Measurements from ENCODE around the gene S100A7A. TPM values are rescaled to one million over a fixed set of nuclear protein-coding genes. Genes with fewer than 3 reads are reported as not detected.

S100A7A gene
- total and polyA plus RNA-seq, 2 of the 8 experiments (the other 6 are each of a cell fraction or from before 2014, with no cell fraction given) = not detected

DNA sequence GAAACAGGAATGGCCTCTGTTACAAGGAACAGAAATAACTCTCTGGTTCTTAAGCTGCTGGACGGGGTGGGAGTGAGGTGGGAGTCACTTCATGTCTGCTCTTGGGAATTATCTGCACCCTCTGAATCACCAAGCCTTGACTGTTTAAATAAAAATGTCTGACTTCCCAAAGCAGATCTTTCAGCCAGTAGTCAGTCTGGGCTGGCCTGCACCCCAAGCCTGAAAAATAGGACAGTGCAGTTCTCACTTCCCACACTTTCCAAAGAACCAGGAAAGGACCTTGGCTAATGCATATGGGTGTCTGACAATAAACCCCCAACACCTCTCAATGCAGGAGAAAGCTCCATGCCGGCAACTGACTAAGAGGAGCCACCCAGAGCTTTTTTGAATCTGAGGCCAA, 43.3 kb downstream of the S100A7A start:
- Histone ChIP-seq H3K79me2 (ENCODE audit: control insufficient read depth in 1 of 2, insufficient read depth in 2 of 2, low read length in 2 of 2) (no peaks in the 10 kb centered on the region), H2BK5ac (ENCODE audit: low read depth, low read length) (no peak overlapping the region), H3K79me1 (ENCODE audit: low read depth, low read length) (no peaks in the 10 kb centered on the region), H3K14ac (ENCODE audit: insufficient read length) (no peak overlapping the region), H3K27ac (ENCODE audit: low read depth, low read length) (no peak overlapping the region), H3K36me3 (ENCODE audit: control insufficient read depth in 2 of 4, insufficient read depth in 4 of 4, low read length in 3 of 4) (no peaks in the 10 kb centered on the region), H3K4me3 (ENCODE audit: extremely low read depth in 1 of 4, insufficient read depth in 2 of 4, low read depth in 3 of 4, low read length in 4 of 4) (no peak overlapping the region), H3K9me3 (ENCODE audit: insufficient read depth in 2 of 2, low read depth in 1 of 2, low read length in 1 of 2) (no peaks in the 10 kb centered on the region), H2AK5ac (ENCODE audit: low read depth, low read length) (no peak overlapping the region), H4K20me1 (replicated peaks in 1 of 2; ENCODE audit: control insufficient read depth in 1 of 2, insufficient read depth in 2 of 2, low read length in 2 of 2) (no peaks in the 10 kb centered on the region), H4K91ac (replicated peaks; ENCODE audit: insufficient read length, low read length) (no peak overlapping the region), H3K4me1 (replicated peaks in 1 of 4; ENCODE audit: control insufficient read depth in 3 of 4, insufficient read depth in 4 of 4, low read length in 3 of 4) (no peaks in the 10 kb centered on the region), H3K4ac (replicated peaks; ENCODE audit: insufficient read length, low read depth, low read length) (no peak overlapping the region), H3K4me2 (ENCODE audit: insufficient read depth in 1 of 2, low read depth in 2 of 2, low read length in 2 of 2) (no peak overlapping the region), H3K9ac (replicated peaks in 1 of 4; ENCODE audit: extremely low read depth in 1 of 4, low read depth in 3 of 4, low read length in 3 of 4) (no peak overlapping the region), H3K56ac (replicated peaks; ENCODE audit: insufficient read length, low read depth, low read length) (no peak overlapping the region), H2BK20ac (ENCODE audit: low read length) (no peak overlapping the region), H3K27me3 (replicated peaks in 1 of 4; ENCODE audit: control insufficient read depth in 3 of 4, extremely low read depth in 1 of 4, insufficient read depth in 3 of 4, low read length in 3 of 4) (no peaks in the 10 kb centered on the region), H3K23me2 (ENCODE audit: low read depth, low read length) (no peaks in the 10 kb centered on the region), H2BK15ac (ENCODE audit: low read length) (no peak overlapping the region), H4K5ac (ENCODE audit: insufficient read length, low read depth, low read length) (no peak overlapping the region), H2BK120ac (replicated peaks; ENCODE audit: low read depth, low read length) (no peak overlapping the region), H2AFZ (ENCODE audit: low read length) (no peak overlapping the region), H3K23ac (ENCODE audit: insufficient read length) (no peak overlapping the region), H2BK12ac (ENCODE audit: low read depth, low read length) (no peak overlapping the region), H4K8ac (ENCODE audit: extremely low read depth, insufficient read depth, low read length) (no peak overlapping the region), H3K18ac (ENCODE audit: extremely low read depth, low read length) (no peak overlapping the region)
- CTCF ChIA-PET (ENCODE audit: partially characterized antibody) = interaction anchor here (0.6 to 2.2 kb wide), 3 partner anchors 35 to 338 kb away, joined by 3 to 6 read pairs (median 4); no protein-coding TSS in a partner anchor
- 82% methylated on average over 2 of the region's 2 CpGs; no CpG with 5 or more reads in 1 of the 2 experiments for WGBS, 2 experiments (ENCODE audit: extremely low coverage in 1 of 2, insufficient coverage in 1 of 2, insufficient read length in 1 of 2, insufficient replicate concordance in 2 of 2, low coverage in 1 of 2, low lambda C conversion rate in 2 of 2, missing lambda C conversion rate in 1 of 2)
- DNase-seq (ENCODE audit: low read depth in 1 of 2, low spot score in 2 of 2) (no peak), FAIRE-seq (no peak)
- POLR2A ChIA-PET (ENCODE audit: partially characterized antibody) = interaction anchor here (0.6 kb wide), 1 partner anchor 203 kb away, joined by 4 read pairs; no protein-coding TSS in a partner anchor
- TF ChIP-seq ATF3 (IDR thresholded peaks at IDR 0.05; ENCODE audit: insufficient read depth, low read depth, low read length) = no peak
- TF ChIP-seq SIRT6 (IDR thresholded peaks at IDR 0.05; ENCODE audit: low read length) = no peak
- no peak for TF ChIP-seq MAFK (IDR thresholded peaks at IDR 0.05; ENCODE audit: low read depth, low read length)
- TF ChIP-seq CBX5 (IDR thresholded peaks at IDR 0.05; ENCODE audit: low read depth, low read length) = no peak
- TF ChIP-seq BACH1 (IDR thresholded peaks at IDR 0.05; ENCODE audit: low read length) = no peak
- no peak for TF ChIP-seq SUZ12 (IDR thresholded peaks at IDR 0.05; ENCODE audit: low read length)
- no peak for TF ChIP-seq TAF1 (IDR thresholded peaks at IDR 0.05; ENCODE audit: low read depth, low read length)
- TF ChIP-seq RXRA (IDR thresholded peaks at IDR 0.05; ENCODE audit: insufficient read depth, low read depth, low read length) = no peak
- TF ChIP-seq JUND (IDR thresholded peaks at IDR 0.05; ENCODE audit: low read length) = no peak
